Measurements from ENCODE around the gene PLA2G6.
"Not testable (repeated sequence)": the region's sequence is repeated elsewhere in the genome, so short reads cannot be mapped to it uniquely, and the experiment has no call there.

The PLA2G6 gene

GRCh38 chr22:38191731-38192474, 10.3 kb upstream of the PLA2G6 start:
- no peak for DNase-seq (ENCODE audit: low read depth, low spot score)

- no peak for DNase-seq (ENCODE audit: low read depth, low spot score)
These were observed 9.4 kb upstream of the PLA2G6 start for GRCh38 chr22:38191055-38191454.

GRCh38 chr22:38190581-38190980, 9.0 kb upstream of the PLA2G6 start:
- no peak for DNase-seq (ENCODE audit: low read depth, low spot score)

DNA sequence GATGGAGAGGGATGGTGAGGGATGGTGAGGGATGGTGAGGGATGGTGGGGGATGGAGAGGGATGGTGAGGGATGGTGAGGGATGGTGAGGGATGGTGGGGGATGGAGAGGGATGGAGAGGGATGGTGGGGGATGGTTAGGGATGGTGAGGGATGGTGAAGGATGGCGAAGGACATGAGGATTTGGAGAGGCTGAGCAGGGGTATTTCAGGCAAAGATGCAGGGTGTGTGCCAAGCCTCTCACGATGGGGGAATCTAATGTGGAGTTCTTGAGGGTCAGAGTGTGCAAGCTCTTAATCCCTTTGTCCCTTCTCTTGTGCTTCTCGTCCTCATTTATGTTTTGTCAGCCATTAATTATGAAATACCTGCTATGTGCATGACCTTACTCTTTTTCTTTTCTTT, 7.5 kb upstream of the PLA2G6 start:
- DNase-seq (ENCODE audit: low read depth, low spot score), result no peak

- DNase-seq (ENCODE audit: low read depth, low spot score), result no peak
These were observed 6.0 kb upstream of the PLA2G6 start for GRCh38 chr22:38187413-38188212.

- no peak for DNase-seq (ENCODE audit: low read depth, low spot score)
These were observed 4.8 kb upstream of the PLA2G6 start for GRCh38 chr22:38186429-38186828.

DNA sequence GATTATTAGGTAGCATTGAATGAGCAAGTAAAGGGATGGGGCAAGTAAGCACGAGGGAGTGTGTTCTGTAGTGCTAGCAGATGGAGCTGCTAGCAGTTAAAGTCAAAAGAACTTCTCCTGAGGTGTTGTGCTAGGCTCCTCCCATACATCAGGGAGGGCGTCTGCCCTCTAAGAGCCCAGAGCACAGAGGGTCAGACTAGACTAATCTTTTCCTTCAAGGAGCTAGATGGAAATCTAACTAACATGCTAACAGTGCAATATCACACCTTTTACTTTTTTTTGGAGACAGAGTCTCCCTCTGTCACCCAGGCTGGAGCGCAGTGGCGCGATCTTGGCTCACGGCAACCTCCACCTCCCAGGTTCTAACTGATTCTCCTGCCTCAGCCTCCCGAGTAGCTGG, 3.2 kb upstream of the PLA2G6 start:
- DNase-seq (ENCODE audit: low read depth, low spot score), result no peak

- DNase-seq (ENCODE audit: low read depth, low spot score), result no peak
These were observed 683 bp downstream of the PLA2G6 start for GRCh38 chr22:38180841-38181452.

DNA sequence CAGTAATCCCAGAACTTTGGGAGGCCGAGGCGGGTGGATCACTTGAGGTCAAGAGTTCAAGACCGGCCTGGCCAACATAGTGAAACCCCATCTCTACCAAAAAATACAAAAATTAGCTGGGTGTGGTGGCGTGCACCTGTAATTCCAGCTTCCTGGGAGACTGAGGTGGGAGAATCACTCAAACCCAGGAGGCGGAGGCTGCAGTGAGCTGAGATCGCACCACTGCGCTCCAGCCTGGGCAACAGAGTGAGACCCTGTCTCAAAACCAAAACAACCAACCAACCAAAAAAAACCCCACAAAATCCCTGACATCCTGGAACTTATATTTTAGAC, 3.1 kb downstream of the PLA2G6 start:
- not testable (repeated sequence) for DNase-seq (ENCODE audit: low read depth, low spot score)

DNA sequence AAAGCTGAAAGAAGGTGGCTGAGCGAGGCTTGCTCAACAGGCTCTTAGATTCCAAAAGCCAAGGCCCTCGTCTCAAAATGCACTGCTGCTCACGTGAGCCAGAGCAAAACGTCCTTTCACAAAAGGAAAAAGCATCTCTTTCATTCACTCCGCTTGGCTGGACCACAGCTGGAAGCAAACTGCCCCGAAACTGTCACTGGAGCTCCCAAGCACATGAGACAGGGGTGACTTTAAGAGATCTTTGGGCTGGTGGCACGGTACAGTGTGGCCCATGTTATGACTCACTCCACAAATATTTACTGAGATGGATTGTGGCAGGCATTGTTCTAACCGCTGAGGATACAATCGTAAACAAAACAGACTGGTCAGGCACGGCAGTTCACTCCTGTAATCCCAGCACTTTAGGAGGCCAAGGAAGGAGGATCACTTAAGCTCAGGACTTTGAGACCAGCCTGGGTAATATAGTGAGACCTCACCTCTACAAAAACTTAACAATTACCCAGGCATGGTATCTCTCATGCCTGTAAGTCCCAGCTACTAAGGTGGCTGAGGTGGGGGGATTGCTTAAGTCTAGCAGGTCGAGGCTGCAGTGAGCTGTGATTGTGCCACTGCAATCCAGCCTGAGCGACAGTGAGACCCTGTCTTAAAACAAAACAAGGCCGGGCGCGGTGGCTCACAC, 3.6 kb downstream of the PLA2G6 start:
- DNase-seq (ENCODE audit: low read depth, low spot score), result no peak

DNA sequence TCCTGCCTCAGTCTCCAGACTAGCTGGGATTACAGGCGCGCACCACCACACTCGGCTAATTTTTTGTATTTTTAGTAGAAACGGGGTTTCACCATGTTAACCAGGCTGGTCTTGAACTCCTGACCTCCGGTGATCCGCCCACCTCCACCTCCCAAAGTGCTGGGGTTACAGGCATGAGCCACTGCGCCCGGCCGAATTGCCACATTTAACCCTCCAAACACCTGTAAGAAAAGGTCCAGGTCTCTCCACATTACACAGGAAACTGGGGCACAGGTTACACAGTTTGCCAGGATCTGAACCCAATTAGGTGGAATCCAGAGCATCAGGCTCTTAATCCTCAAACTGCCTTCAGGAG, 4.1 kb downstream of the PLA2G6 start:
- DNase-seq (ENCODE audit: low read depth, low spot score), result not testable (repeated sequence)

DNA sequence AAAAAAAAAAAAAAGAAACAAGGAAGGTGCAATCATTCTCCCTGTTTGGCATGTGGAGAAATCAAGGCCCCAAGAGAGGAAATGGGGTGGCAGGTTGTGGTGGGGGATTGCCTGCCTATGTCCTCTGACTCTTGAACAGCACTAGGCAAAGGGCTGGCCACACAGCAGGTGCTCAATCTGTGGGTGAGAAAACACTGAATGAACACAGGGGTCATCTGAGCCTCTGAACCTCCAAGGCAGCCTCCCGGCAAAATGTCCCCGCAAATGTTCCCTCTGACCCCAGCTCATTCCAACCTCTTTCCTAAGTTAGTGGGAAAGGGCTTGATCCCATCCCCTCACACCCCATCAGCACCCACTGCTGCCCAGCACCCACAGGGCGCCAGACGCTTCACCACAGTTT, 4.6 kb downstream of the PLA2G6 start:
- DNase-seq (ENCODE audit: low read depth, low spot score), result no peak

DNA sequence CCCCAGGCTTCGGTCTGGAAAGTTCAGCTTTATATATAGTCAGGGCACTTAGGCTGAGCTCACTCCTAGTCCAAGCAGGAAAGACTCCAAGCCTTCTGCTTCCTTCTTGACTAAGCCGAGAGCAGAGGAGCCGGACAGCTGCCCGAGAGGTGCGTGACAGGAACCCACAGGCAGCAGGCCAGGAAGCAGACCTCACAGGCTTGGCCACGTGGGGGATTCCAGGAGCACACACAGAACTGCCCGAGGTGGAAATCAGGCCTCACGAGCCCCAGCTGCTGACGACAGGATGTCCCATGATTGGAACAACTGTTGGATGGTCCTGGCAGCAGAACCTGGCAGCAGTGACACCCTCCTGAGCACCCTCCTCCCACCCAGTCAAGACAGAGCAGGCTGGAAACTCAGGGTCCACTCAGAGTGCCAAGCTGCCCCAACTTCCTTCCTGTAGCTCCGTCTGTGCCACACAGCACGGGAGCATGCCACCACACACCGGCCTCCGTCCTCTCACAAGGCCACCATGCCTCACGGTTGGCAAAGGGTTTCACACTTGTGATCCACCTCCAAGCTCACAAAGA, 5.4 kb downstream of the PLA2G6 start:
- no peak for DNase-seq (ENCODE audit: low read depth, low spot score)

DNA sequence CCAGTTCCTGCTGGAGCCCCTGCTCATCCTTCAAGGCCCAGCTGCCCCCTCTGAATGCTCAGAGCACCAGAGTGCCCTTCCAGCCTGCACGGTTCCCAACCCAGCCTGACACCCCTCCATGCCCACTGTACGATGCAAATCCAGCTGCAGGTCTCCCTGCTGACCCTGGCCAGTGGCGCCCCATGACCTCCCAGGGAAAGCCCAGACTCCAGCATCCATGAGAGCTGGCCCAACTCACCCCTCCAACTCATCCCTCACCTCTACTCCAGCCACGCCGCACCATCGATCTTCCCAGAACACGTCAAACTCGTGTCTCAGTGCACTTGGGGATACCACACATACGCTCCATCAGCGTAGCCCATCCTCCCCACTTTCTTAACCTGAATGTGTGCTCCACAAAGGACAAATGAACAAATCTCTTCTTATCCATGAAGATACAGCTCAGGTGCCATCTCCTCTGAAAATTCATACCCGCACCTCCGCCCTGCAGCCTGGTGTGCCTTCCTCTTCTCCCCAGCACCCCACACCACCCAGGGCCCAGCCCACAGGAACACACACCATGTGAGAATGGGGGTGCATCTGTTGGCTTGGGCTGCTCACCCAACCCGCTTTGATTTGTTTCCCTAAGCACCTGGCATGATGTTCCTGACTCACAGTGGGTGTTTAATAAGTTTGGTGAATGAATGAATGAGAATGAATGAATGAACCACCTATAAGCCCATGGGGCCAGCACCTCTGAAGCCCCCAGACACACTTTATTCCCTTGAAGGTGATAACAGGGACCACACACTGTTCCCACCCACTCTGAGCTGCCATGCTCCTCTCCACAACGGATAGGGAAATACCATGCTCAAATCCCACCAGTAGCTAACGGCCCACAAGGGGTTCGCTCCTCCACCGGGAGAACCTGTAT, 6.2 kb downstream of the PLA2G6 start:
- no peak for DNase-seq (ENCODE audit: low read depth, low spot score)

DNA sequence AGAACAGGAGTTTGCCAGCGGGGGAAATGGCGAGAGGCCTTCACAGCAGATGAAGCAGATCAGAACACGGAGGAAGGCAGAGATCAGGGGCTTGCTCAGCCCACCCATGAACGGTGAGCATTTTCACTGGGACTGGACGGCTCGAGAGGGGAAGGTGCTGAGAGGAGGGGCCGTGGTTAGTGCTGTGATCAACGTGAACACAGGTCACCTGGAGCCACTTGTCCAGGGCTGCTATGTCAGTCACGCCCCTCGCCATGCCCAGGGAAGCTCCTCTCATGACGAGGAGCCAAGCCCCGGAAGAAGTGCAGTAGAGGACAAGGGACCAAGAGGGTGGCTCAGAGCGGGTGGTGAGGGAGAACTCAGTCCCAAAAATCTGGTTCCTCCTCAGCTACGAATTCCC, 7.0 kb downstream of the PLA2G6 start:
- no peak for DNase-seq (ENCODE audit: low read depth, low spot score)

DNA sequence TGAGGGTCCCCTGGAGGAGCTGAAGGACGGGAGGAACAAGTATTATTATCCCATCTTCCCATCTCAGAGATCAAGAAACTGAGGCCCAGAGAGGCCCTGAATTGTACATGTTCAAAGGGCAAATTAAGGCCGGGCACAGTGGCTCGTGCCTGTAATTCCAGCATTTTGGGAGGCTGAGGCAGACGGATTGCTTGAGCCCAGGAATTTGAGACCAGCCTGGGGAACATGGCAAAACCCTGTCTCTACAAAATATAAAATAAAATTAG, 8.1 kb downstream of the PLA2G6 start:
- DNase-seq (ENCODE audit: low read depth, low spot score), result no peak

DNA sequence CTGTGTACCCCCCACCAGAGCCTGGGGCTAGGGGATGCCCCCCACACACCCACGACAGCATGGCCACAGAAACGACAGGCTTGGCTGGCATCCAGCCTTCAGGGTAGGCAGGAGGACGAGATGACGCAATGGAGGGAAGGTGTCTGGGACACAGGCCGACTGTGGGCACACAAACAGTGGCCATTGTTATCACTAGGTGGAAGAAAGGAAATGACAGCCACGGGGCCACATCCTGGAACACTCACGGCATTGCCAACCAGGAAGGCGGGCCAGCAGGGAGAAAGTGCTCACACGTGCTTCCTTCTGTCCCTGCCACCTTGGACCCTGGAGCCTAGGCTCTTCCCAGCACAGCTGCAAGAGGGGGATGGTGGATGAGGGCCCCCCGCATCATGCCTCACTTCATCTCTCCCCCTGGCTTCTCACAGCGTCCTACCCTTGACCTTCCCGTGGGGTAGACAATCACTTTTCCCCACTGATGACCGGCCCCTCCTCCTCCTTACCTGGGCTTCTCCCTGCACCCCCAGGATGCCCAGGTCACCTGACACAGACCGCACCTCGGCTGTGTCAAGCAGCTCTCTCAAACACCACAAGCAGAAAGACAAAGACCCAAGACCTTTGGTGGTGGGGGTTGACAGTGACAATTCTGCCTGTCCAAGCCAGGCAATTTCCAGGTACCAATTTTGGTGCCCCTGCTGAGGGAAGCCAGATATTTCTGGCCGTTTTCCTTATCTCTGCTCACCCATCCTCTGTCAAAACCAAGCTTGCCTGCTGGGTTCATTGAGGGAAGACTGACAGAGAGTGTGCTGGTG, 8.6 kb downstream of the PLA2G6 start:
- no peak for DNase-seq (ENCODE audit: low read depth, low spot score)

GRCh38 chr22:38171927-38172831, 9.5 kb downstream of the PLA2G6 start:
- no peak for DNase-seq (ENCODE audit: low read depth, low spot score)

DNA sequence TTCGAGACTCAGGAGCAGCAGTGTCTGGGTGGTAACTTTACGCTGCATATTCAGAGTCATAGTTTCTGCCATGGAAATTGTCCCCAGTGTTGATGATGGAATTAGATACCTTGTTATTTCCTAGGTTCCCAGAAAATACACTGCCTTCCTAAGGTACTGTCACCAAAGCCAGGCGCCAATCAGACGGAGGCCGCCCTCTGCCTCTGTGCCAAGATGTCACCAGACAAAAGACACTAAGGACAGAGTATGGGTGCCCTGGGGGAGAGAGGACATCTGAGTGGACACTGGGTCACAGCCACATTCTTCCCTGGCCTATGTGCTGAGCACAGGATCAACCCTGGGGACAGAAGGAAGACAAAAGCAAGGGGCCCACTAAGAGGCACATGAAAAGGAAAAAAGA, 11.2 kb downstream of the PLA2G6 start:
- DNase-seq (ENCODE audit: low read depth, low spot score), result no peak

Data from smooth muscle cell of the brain vasculature (primary cell).